IMR-90 (cell line): ENCODE data around the gene DOHH. TPM values are rescaled to one million over a fixed set of nuclear protein-coding genes. Genes with fewer than 3 reads are reported as not detected.

ENCODE experiments used
- ATAC-seq: fragments of 200-7000 bp; cut with Tn5 transposase; 2 replicates; pipeline ENCODE4 v1.9.1; 2020; ENCODE audit warnings: low read depth, mild to moderate bottlenecking, moderate library complexity
- BruUV-seq: library from RNA; stranded (reverse); fragments of 400-500 nt; replicated peaks from 2 replicates; lab custom pipeline; 2021; lab: Mats Ljungman, UMichigan
- CTCF ChIA-PET: fragments of 300-600 bp; formaldehyde crosslinking; extraction: SDS; loops from one replicate; lab custom pipeline; 2021; ENCODE audit warnings: antibody characterized with exemption; lab: Yijun Ruan, JAX
- POLR2A ChIA-PET: fragments of 300-600 bp; sonication (Branson Sonifier 250); formaldehyde crosslinking; loops from one replicate; lab custom pipeline; 2022; ENCODE audit warnings: antibody characterized with exemption; ENCODE audit not compliant: unreplicated experiment; lab: Charles Lee
- DNase-seq: peaks from one replicate; pipeline ENCODE4 v3.0.0; 2013
- H2AFZ ChIP-seq: replicated peaks from 2 replicates; pipeline ENCODE3; 2013; ENCODE audit warnings: low read length, mild to moderate bottlenecking; ENCODE audit not compliant: poor library complexity
- H2AK5ac ChIP-seq: 2 replicates; pipeline ENCODE4 v1.6.1; 2013; ENCODE audit warnings: low read depth, low read length, inconsistent platforms
- H2AK9ac ChIP-seq: replicated peaks from 2 replicates; pipeline ENCODE3; 2013; ENCODE audit warnings: mild to moderate bottlenecking, low read depth, low read length, moderate library complexity; ENCODE audit not compliant: poor library complexity
- H2BK120ac ChIP-seq: 2 replicates; pipeline ENCODE4 v1.6.1; 2013; ENCODE audit warnings: low read depth, low read length, inconsistent platforms
- H2BK15ac ChIP-seq: 3 replicates; pipeline ENCODE4 v1.6.1; 2013; ENCODE audit warnings: low read depth, low read length, inconsistent platforms
- H2BK20ac ChIP-seq: 2 replicates; pipeline ENCODE4 v1.6.1; 2013; ENCODE audit warnings: low read depth, mild to moderate bottlenecking, inconsistent platforms, low read length, moderate library complexity
- H2BK5ac ChIP-seq: 2 replicates; pipeline ENCODE4 v1.6.1; 2013; ENCODE audit warnings: mild to moderate bottlenecking, low read depth, low read length, inconsistent platforms; ENCODE audit not compliant: poor library complexity, severe bottlenecking
- H3K14ac ChIP-seq: replicated peaks from 2 replicates; pipeline ENCODE4 v1.6.1; 2013; ENCODE audit warnings: low read depth, low read length, inconsistent platforms
- H3K18ac ChIP-seq: 2 replicates; pipeline ENCODE4 v1.6.1; 2013; ENCODE audit warnings: low read depth, low read length, control low read depth
- H3K23ac ChIP-seq: 2 replicates; pipeline ENCODE4 v1.6.1; 2013; ENCODE audit warnings: low read depth, low read length, inconsistent platforms
- H3K27ac ChIP-seq: 2 replicates; pipeline ENCODE4 v1.5.1; 2013; ENCODE audit warnings: mild to moderate bottlenecking, control low read depth, low read length; ENCODE audit not compliant: insufficient read depth
- H3K27me3 ChIP-seq: 2 replicates; pipeline ENCODE4 v1.6.1; 2013; ENCODE audit warnings: low read length; ENCODE audit not compliant: control insufficient read depth, insufficient read depth
- H3K36me3 ChIP-seq: 2 replicates; pipeline ENCODE4 v1.6.1; 2013; ENCODE audit warnings: low read length, mixed read lengths; ENCODE audit not compliant: control insufficient read depth, insufficient read depth
- H3K4ac ChIP-seq: 2 replicates; pipeline ENCODE4 v1.6.1; 2013; ENCODE audit warnings: low read depth, low read length, inconsistent platforms
- H3K4me1 ChIP-seq: 2 replicates; pipeline ENCODE4 v1.6.1; 2013; ENCODE audit warnings: low read length, mixed read lengths; ENCODE audit not compliant: control insufficient read depth, insufficient read depth
- H3K4me2 ChIP-seq: 2 replicates; pipeline ENCODE4 v1.6.1; 2013; ENCODE audit warnings: low read depth, mild to moderate bottlenecking, control low read depth, low read length, moderate library complexity
- H3K4me3 ChIP-seq: 2 replicates; pipeline ENCODE4 v1.5.1; 2013; ENCODE audit warnings: low read depth, mild to moderate bottlenecking, control low read depth, low read length, moderate library complexity; ENCODE audit not compliant: insufficient read depth
- H3K56ac ChIP-seq: 2 replicates; pipeline ENCODE4 v1.6.1; 2013; ENCODE audit warnings: low read length, inconsistent platforms; ENCODE audit not compliant: insufficient read depth; ENCODE audit errors: extremely low read depth
- H3K79me1 ChIP-seq, 2 experiments: 2 replicates each; pipeline ENCODE4 v1.6.1; 2013; ENCODE audit warnings: low read length in 2 of 2, inconsistent platforms in 1 of 2, low read depth in 1 of 2
- H3K9ac ChIP-seq: 2 replicates; pipeline ENCODE4 v1.6.1; 2013; ENCODE audit warnings: low read depth, low read length, control low read depth
- H3K9me1 ChIP-seq: 2 replicates; pipeline ENCODE4 v1.6.1; 2013; ENCODE audit warnings: low read length, inconsistent platforms; ENCODE audit not compliant: insufficient read depth
- H3K9me3 ChIP-seq: 2 replicates; pipeline ENCODE4 v1.6.1; 2013; ENCODE audit warnings: low read length; ENCODE audit not compliant: control insufficient read depth, insufficient read depth
- H4K20me1 ChIP-seq: 2 replicates; pipeline ENCODE4 v1.6.1; 2013; ENCODE audit warnings: low read length, inconsistent platforms; ENCODE audit not compliant: insufficient read depth
- H4K5ac ChIP-seq: 2 replicates; pipeline ENCODE4 v1.6.1; 2013; ENCODE audit warnings: mild to moderate bottlenecking, low read depth, low read length, control low read depth
- H4K8ac ChIP-seq, 2 experiments: 2 replicates each; pipeline ENCODE4 v1.6.1; 2013; ENCODE audit warnings: low read depth in 2 of 2, low read length in 2 of 2, control low read depth in 1 of 2, inconsistent platforms in 1 of 2
- H4K91ac ChIP-seq: 2 replicates; pipeline ENCODE4 v1.6.1; 2013; ENCODE audit warnings: low read depth, low read length, inconsistent platforms; ENCODE audit not compliant: insufficient read depth
- BHLHE40 ChIP-seq: fragments of 150-350 bp; IDR thresholded peaks from 2 replicates; pipeline ENCODE4 v1.6.1; 2016; ENCODE audit warnings: mild to moderate bottlenecking, low read depth, low read length
- CEBPB ChIP-seq: IDR thresholded peaks from 2 replicates; pipeline ENCODE4 v1.6.1; 2012; ENCODE audit warnings: low read depth, low read length, improper control_type of control experiment
- CTCF ChIP-seq: conservative IDR thresholded peaks from 2 replicates; pipeline ENCODE4 v1.5.1; 2012; ENCODE audit warnings: mild to moderate bottlenecking, low read depth, low read length, improper control_type of control experiment
- FOS ChIP-seq: fragments of 150-350 bp; IDR thresholded peaks from 2 replicates; pipeline ENCODE4 v1.6.1; 2016; ENCODE audit warnings: low read depth, low read length
- MAFK ChIP-seq: IDR thresholded peaks from 2 replicates; pipeline ENCODE4 v1.6.1; 2012; ENCODE audit warnings: low read depth, low read length, improper control_type of control experiment
- MAZ ChIP-seq: IDR thresholded peaks from 2 replicates; pipeline ENCODE4 v1.6.1; 2012; ENCODE audit warnings: low read depth, mild to moderate bottlenecking, low read length, improper control_type of control experiment, moderate library complexity, borderline replicate concordance
- MXI1 ChIP-seq: IDR thresholded peaks from 2 replicates; pipeline ENCODE4 v1.6.1; 2012; ENCODE audit warnings: low read depth, mild to moderate bottlenecking, low read length, moderate library complexity, borderline replicate concordance
- NFE2L2 ChIP-seq: fragments of 150-350 bp; IDR thresholded peaks from 2 replicates; pipeline ENCODE4 v1.6.1; 2016; ENCODE audit warnings: low read depth, mild to moderate bottlenecking, low read length
- RAD21 ChIP-seq: IDR thresholded peaks from 2 replicates; pipeline ENCODE4 v1.6.1; 2012; ENCODE audit warnings: low read length, improper control_type of control experiment
- RCOR1 ChIP-seq: IDR thresholded peaks from 2 replicates; pipeline ENCODE4 v1.6.1; 2012; ENCODE audit warnings: mild to moderate bottlenecking, low read length, improper control_type of control experiment; ENCODE audit not compliant: insufficient replicate concordance
- RFX5 ChIP-seq: IDR thresholded peaks from 2 replicates; pipeline ENCODE4 v1.8.0; 2012; ENCODE audit warnings: low read depth, mild to moderate bottlenecking, low read length, moderate library complexity
- SMC3 ChIP-seq: fragments of 150-350 bp; IDR thresholded peaks from 2 replicates; pipeline ENCODE4 v1.6.1; 2016; ENCODE audit warnings: low read depth, mild to moderate bottlenecking, antibody characterized with exemption, low read length, moderate library complexity
- USF2 ChIP-seq: fragments of 150-350 bp; IDR thresholded peaks from 2 replicates; pipeline ENCODE4 v1.6.1; 2017; ENCODE audit warnings: mild to moderate bottlenecking, antibody characterized with exemption, low read length, low read depth
- WGBS, 2 experiments: methylation state at CpG; one replicate each; pipeline versions ENCODE4 v1.1.5 to v1.1.7; 2013; ENCODE audit warnings: missing lambda C conversion rate in 2 of 2; ENCODE audit not compliant: insufficient read length in 1 of 2; ENCODE audit errors: extremely low coverage in 2 of 2; 5-methylcytosine and 5-hydroxymethylcytosine counted together
- dilution Hi-C: fragments of 300-500 bp; cut with HindIII; formaldehyde crosslinking; loops from one replicate; pipeline ENCODE4 v1.14.3; 2018; ENCODE audit warnings: low sequenced_read_pairs; ENCODE audit not compliant: unreplicated experiment
- in situ Hi-C: fragments of 300-500 bp; cut with MboI; formaldehyde crosslinking; loops from 3 replicates; pipeline ENCODE4 v1.14.3; 2019; ENCODE audit warnings: low sequenced_read_pairs, inconsistent platforms, mixed read lengths
- intact Hi-C: fragments of 100-400 bp; cut with micrococcal nuclease; formaldehyde crosslinking; loops from 2 replicates; pipeline ENCODE4 v1.10.0; 2022
- polyA plus RNA-seq, 3 experiments: library from polyadenylated mRNA; depleted of rRNA; stranded (reverse); fragments of >200 nt; gene quantifications; 2 replicates each; pipeline ENCODE4 v1.2.3, GENCODE V29; 2012; ENCODE audit warnings: low replicate concordance in 1 of 3
- total RNA-seq: library from RNA; depleted of rRNA; stranded (reverse); fragments of >200 nt; gene quantifications from 2 replicates; pipeline ENCODE4 v1.2.3, GENCODE V29; 2012

The DOHH gene
- total and polyA plus RNA-seq, 2 of the 4 experiments (the other 2 are of a cell fraction), result 3.2 to 9.2 TPM

GRCh38 chr19:3537438-3538240 lies 37.2 kb upstream of the DOHH start:
- ChIA-PET CTCF (no interaction called here), POLR2A (no interaction called here)
- dilution Hi-C loops (no loop called here), intact Hi-C loops (no loop called here), in situ Hi-C loops (no loop called here)
- no peaks in the 10 kb centered on the region for H3K27me3 ChIP-seq
- no TSS peak for BruUV-seq
- H4K8ac ChIP-seq, result no peak overlapping the region
- H4K20me1 ChIP-seq, result peaks cover 30% of the 10 kb centered on the region
- H2BK20ac ChIP-seq, result no peak overlapping the region
- no peaks in the 10 kb centered on the region for H3K9me3 ChIP-seq
- H3K79me1 ChIP-seq, result peaks cover 9 to 31% of the 10 kb centered on the region in 2 experiments; a peak in 3 of 4 replicates
- TF ChIP-seq MXI1 (no peak), NFE2L2 (no peak), CTCF (no peak), MAZ (no peak), USF2 (no peak), MAFK (no peak), CEBPB (no peak), BHLHE40 (no peak), FOS (no peak), RCOR1 (no peak), RFX5 (no peak), RAD21 (no peak), SMC3 (no peak)
- no peak overlapping the region for H4K91ac ChIP-seq
- no peak overlapping the region for H3K18ac ChIP-seq
- no peak overlapping the region for H3K4me3 ChIP-seq
- H2BK120ac ChIP-seq, result no peak overlapping the region
- H2BK15ac ChIP-seq, result no peak overlapping the region
- H3K4me2 ChIP-seq, result no peak overlapping the region
- no peak overlapping the region for H2AFZ ChIP-seq
- peaks cover 38% of the 10 kb centered on the region for H3K36me3 ChIP-seq
- no peaks in the 10 kb centered on the region for H3K9me1 ChIP-seq
- H2AK5ac ChIP-seq, result no peak overlapping the region
- H3K9ac ChIP-seq, result no peak overlapping the region
- H4K5ac ChIP-seq, result no peak overlapping the region
- H3K4me1 ChIP-seq, result no peaks in the 10 kb centered on the region
- DNase-seq (no peak), ATAC-seq (peak; percentile 30)
- no peak overlapping the region for H3K27ac ChIP-seq
- no peak overlapping the region for H3K56ac ChIP-seq
- no peak overlapping the region for H3K4ac ChIP-seq
- H3K23ac ChIP-seq, result no peak overlapping the region
- H3K14ac ChIP-seq, result no peak overlapping the region
- 93% methylated on average over 6 of the region's 22 CpGs; no CpG with 5 or more reads in 1 of the 2 experiments for WGBS, 2 experiments
- H2AK9ac ChIP-seq, result no peak overlapping the region
- H2BK5ac ChIP-seq, result no peak overlapping the region
